BLaER1 (cell line): ENCODE results near the gene RPP25L.
"Not testable (repeated sequence)": the region's sequence is repeated elsewhere in the genome, so short reads cannot be mapped to it uniquely, and the experiment has no call there.

Source experiments
- H3K27ac ChIP-seq: shearing (Covaris generic); formaldehyde crosslinking; 2 replicates; pipeline ENCODE4 v1.8.1; 2022
- H3K27me3 ChIP-seq: shearing (Covaris generic); formaldehyde crosslinking; 2 replicates; pipeline ENCODE4 v1.8.1; 2022
- H3K36me3 ChIP-seq: shearing (Covaris generic); formaldehyde crosslinking; 2 replicates; pipeline ENCODE4 v1.8.1; 2022
- H3K4me1 ChIP-seq: shearing (Covaris generic); formaldehyde crosslinking; 2 replicates; pipeline ENCODE4 v1.8.1; 2022
- H3K4me2 ChIP-seq: shearing (Covaris generic); formaldehyde crosslinking; 2 replicates; pipeline ENCODE4 v1.8.1; 2022
- H3K4me3 ChIP-seq: shearing (Covaris generic); formaldehyde crosslinking; 2 replicates; pipeline ENCODE4 v1.8.1; 2022
- H3K9ac ChIP-seq: shearing (Covaris generic); formaldehyde crosslinking; 2 replicates; pipeline ENCODE4 v1.8.1; 2022
- H3K9me3 ChIP-seq: shearing (Covaris generic); formaldehyde crosslinking; 2 replicates; pipeline ENCODE4 v1.8.1; 2022
- H4K20me1 ChIP-seq: shearing (Covaris generic); formaldehyde crosslinking; 2 replicates; pipeline ENCODE4 v1.8.1; 2022
- Cebpa-rat ChIP-seq: shearing (Covaris generic); IDR thresholded peaks from 2 replicates; pipeline ENCODE4 v1.8.1; 2022

Gene RPP25L

GRCh38 chr9:34651876-34652601 lies 40.1 kb upstream of the RPP25L start, which contains the start of gene IL11RA:
Gene IL11RA, plus strand, starts transcription at chr9:34652185. Its CDS starts 3,033 bp downstream, at chr9:34655218.
- H3K4me2 ChIP-seq = peak within 1 kb of the TSS; percentile 1; the same call in 1 of the 2 replicates
- no peak within 1 kb of the TSS for H3K9ac ChIP-seq
- no peak within 1 kb of the TSS for H3K4me3 ChIP-seq

GRCh38 chr9:34651321-34651720 lies 39.4 kb upstream of the RPP25L start:
- H3K9ac ChIP-seq = no peak overlapping the region
- H3K4me1 ChIP-seq = peaks cover 36% of the 10 kb centered on the region
- no peak overlapping the region for H3K27ac ChIP-seq
- no peak overlapping the region for H3K4me2 ChIP-seq
- no peaks in the 10 kb centered on the region for H3K9me3 ChIP-seq
- H4K20me1 ChIP-seq = peaks cover 20% of the 10 kb centered on the region
- H3K4me3 ChIP-seq = no peak overlapping the region
- H3K27me3 ChIP-seq = no peaks in the 10 kb centered on the region
- no peak for TF ChIP-seq Cebpa-rat
- H3K36me3 ChIP-seq = peaks cover 36% of the 10 kb centered on the region

More at GRCh38 chr9:34651876-34652601, 40.1 kb upstream of the RPP25L start, which contains the start of gene IL11RA:
- Histone ChIP-seq H3K4me1 (peaks cover 36% of the 10 kb centered on the region), H4K20me1 (peaks cover 18% of the 10 kb centered on the region), H3K9me3 (no peaks in the 10 kb centered on the region), H3K27me3 (no peaks in the 10 kb centered on the region), H3K27ac (no peak within 1 kb of the TSS), H3K36me3 (peaks cover 36% of the 10 kb centered on the region)
- TF ChIP-seq Cebpa-rat = no peak

GRCh38 chr9:34650816-34651215 lies 38.9 kb upstream of the RPP25L start:
- Histone ChIP-seq H3K27me3 (no peaks in the 10 kb centered on the region), H3K4me2 (no peak overlapping the region), H3K4me1 (peaks cover 41% of the 10 kb centered on the region), H3K9me3 (no peaks in the 10 kb centered on the region), H3K9ac (no peak overlapping the region), H4K20me1 (peaks cover 20% of the 10 kb centered on the region), H3K27ac (no peak overlapping the region), H3K4me3 (no peak overlapping the region), H3K36me3 (peaks cover 36% of the 10 kb centered on the region)
- TF ChIP-seq Cebpa-rat = no peak

- Histone ChIP-seq H3K4me2 (no peak overlapping the region; the same call in 1 of the 2 replicates), H3K36me3 (peaks cover 36% of the 10 kb centered on the region), H3K9me3 (no peaks in the 10 kb centered on the region), H3K27me3 (no peaks in the 10 kb centered on the region), H3K4me1 (peaks cover 43% of the 10 kb centered on the region), H3K9ac (no peak overlapping the region), H3K4me3 (0 out of 2 replicates have a peak overlapping the region, but pooled peaks have one; percentile 90), H4K20me1 (peaks cover 20% of the 10 kb centered on the region), H3K27ac (no peak overlapping the region)
- TF ChIP-seq Cebpa-rat = no peak
Measured at GRCh38 chr9:34648673-34649072, 36.8 kb upstream of the RPP25L start.

GRCh38 chr9:34647651-34648050 lies 35.8 kb upstream of the RPP25L start:
- Histone ChIP-seq H3K36me3 (peaks cover 36% of the 10 kb centered on the region), H3K9ac (peak overlapping the region; percentile 87), H3K27ac (peak overlapping the region; percentile 86), H3K4me2 (peak overlapping the region; percentile 99), H3K4me1 (peaks cover 33% of the 10 kb centered on the region), H4K20me1 (peaks cover 20% of the 10 kb centered on the region), H3K9me3 (no peaks in the 10 kb centered on the region), H3K27me3 (no peaks in the 10 kb centered on the region), H3K4me3 (peak overlapping the region; percentile 90)
- no peak for TF ChIP-seq Cebpa-rat

- Histone ChIP-seq H3K9ac (peak overlapping the region; percentile 87), H3K9me3 (no peaks in the 10 kb centered on the region), H3K4me2 (peak overlapping the region; percentile 99), H3K4me3 (peak overlapping the region; percentile 90), H4K20me1 (peaks cover 20% of the 10 kb centered on the region), H3K36me3 (peaks cover 36% of the 10 kb centered on the region), H3K27ac (peak overlapping the region; percentile 86), H3K4me1 (peaks cover 27% of the 10 kb centered on the region), H3K27me3 (no peaks in the 10 kb centered on the region)
- TF ChIP-seq Cebpa-rat = no peak
Measured at GRCh38 chr9:34647084-34647403, 35.1 kb upstream of the RPP25L start.

GRCh38 chr9:34646211-34647083 lies 34.5 kb upstream of the RPP25L start, which contains the start of gene GALT:
Gene GALT, plus strand, starts transcription at chr9:34646675. Its CDS starts 30 bp downstream, at chr9:34646705.
- peak within 1 kb of the TSS; percentile 86 for H3K27ac ChIP-seq
- H3K27me3 ChIP-seq = no peaks in the 10 kb centered on the region
- peaks cover 27% of the 10 kb centered on the region for H3K4me1 ChIP-seq
- peaks cover 36% of the 10 kb centered on the region for H3K36me3 ChIP-seq
- H3K4me2 ChIP-seq = peak within 1 kb of the TSS; percentile 99
- peak within 1 kb of the TSS; percentile 90 for H3K4me3 ChIP-seq
- H4K20me1 ChIP-seq = peaks cover 20% of the 10 kb centered on the region
- H3K9ac ChIP-seq = peak within 1 kb of the TSS; percentile 87
- H3K9me3 ChIP-seq = no peaks in the 10 kb centered on the region
- no peak for TF ChIP-seq Cebpa-rat

- Histone ChIP-seq H3K9ac (no peak overlapping the region), H3K9me3 (no peaks in the 10 kb centered on the region), H3K36me3 (peaks cover 21% of the 10 kb centered on the region), H3K4me3 (no peak overlapping the region), H3K4me1 (peaks cover 27% of the 10 kb centered on the region), H4K20me1 (peaks cover 20% of the 10 kb centered on the region), H3K27me3 (no peaks in the 10 kb centered on the region), H3K27ac (no peak overlapping the region), H3K4me2 (no peak overlapping the region)
- TF ChIP-seq Cebpa-rat = no peak
Measured at GRCh38 chr9:34644766-34645314, 32.9 kb upstream of the RPP25L start.

GRCh38 chr9:34642679-34643078 lies 30.8 kb upstream of the RPP25L start:
- Histone ChIP-seq H4K20me1 (peaks cover 8% of the 10 kb centered on the region), H3K9ac (no peak overlapping the region), H3K4me3 (no peak overlapping the region), H3K4me1 (peaks cover 22% of the 10 kb centered on the region), H3K9me3 (no peaks in the 10 kb centered on the region), H3K4me2 (no peak overlapping the region), H3K27me3 (no peaks in the 10 kb centered on the region), H3K36me3 (no peaks in the 10 kb centered on the region), H3K27ac (no peak overlapping the region)
- TF ChIP-seq Cebpa-rat = no peak

- H3K4me3 ChIP-seq, H3K9me3 ChIP-seq, H3K27me3 ChIP-seq, H3K27ac ChIP-seq, H3K9ac ChIP-seq, H3K4me2 ChIP-seq: not testable (repeated sequence)
- H4K20me1 ChIP-seq = peaks cover 21% of the 10 kb centered on the region
- H3K4me1 ChIP-seq = peaks cover 38% of the 10 kb centered on the region
- peaks cover 11% of the 10 kb centered on the region for H3K36me3 ChIP-seq
Measured at GRCh38 chr9:34639322-34639721, 27.4 kb upstream of the RPP25L start.
